Stimulated activated CD8-positive, alpha-beta memory T cell treated with anti-CD3 and anti-CD28 coated beads, Interleukin-7, amount 100 ng/mL, for 48 hours (primary cell): Measurements from ENCODE around the gene CSNK2A1.
"Not testable (repeated sequence)": the region's sequence is repeated elsewhere in the genome, so short reads cannot be mapped to it uniquely, and the experiment has no call there.

Experiments
- DNase-seq, 2 donors: peaks; one replicate each; pipeline ENCODE4 v3.0.0-alpha.2; 2020; ENCODE audit warnings: low read depth in 1 of 2; ENCODE audit errors: extremely low read depth in 1 of 2

The CSNK2A1 gene

GRCh38 chr20:536426-537010, 7.1 kb downstream of the CSNK2A1 start:
- DNase-seq: no peak

GRCh38 chr20:535958-536357, 7.6 kb downstream of the CSNK2A1 start:
- no peak for DNase-seq

- DNase-seq: no peak
These were observed 10.1 kb downstream of the CSNK2A1 start for GRCh38 chr20:533526-533925.

- no peak for DNase-seq
These were observed 11.1 kb downstream of the CSNK2A1 start for GRCh38 chr20:532530-532929.

GRCh38 chr20:531608-532007, 12.0 kb downstream of the CSNK2A1 start:
- no peak for DNase-seq

- DNase-seq: no peak
These were observed 13.3 kb downstream of the CSNK2A1 start for GRCh38 chr20:530321-530720.

GRCh38 chr20:528923-529604, 14.5 kb downstream of the CSNK2A1 start:
- peak in 1 of 2 donors; percentile 13 for DNase-seq

- DNase-seq: no peak
These were observed 16.1 kb downstream of the CSNK2A1 start for GRCh38 chr20:527571-527886.

GRCh38 chr20:521860-522259, 21.7 kb downstream of the CSNK2A1 start:
- DNase-seq: no peak

- DNase-seq: no peak
These were observed 23.6 kb downstream of the CSNK2A1 start for GRCh38 chr20:519999-520398.

GRCh38 chr20:517221-517620, 26.4 kb downstream of the CSNK2A1 start:
- no peak for DNase-seq

- DNase-seq: no peak
These were observed 26.8 kb downstream of the CSNK2A1 start for GRCh38 chr20:516799-517198.

GRCh38 chr20:515696-516095, 27.9 kb downstream of the CSNK2A1 start:
- DNase-seq: no peak

- DNase-seq: no peak
These were observed 30.2 kb downstream of the CSNK2A1 start for GRCh38 chr20:513429-513828.

- not testable (repeated sequence) for DNase-seq
These were observed 33.1 kb downstream of the CSNK2A1 start for GRCh38 chr20:510328-511057.

- not testable (repeated sequence) for DNase-seq
These were observed 35.2 kb downstream of the CSNK2A1 start for GRCh38 chr20:508364-508787.

GRCh38 chr20:507761-508332, 35.7 kb downstream of the CSNK2A1 start:
- DNase-seq: no peak

- no peak for DNase-seq
These were observed 36.4 kb downstream of the CSNK2A1 start for GRCh38 chr20:507006-507758.

- no peak for DNase-seq
These were observed 38.9 kb downstream of the CSNK2A1 start for GRCh38 chr20:504632-505075.

GRCh38 chr20:503048-503737, 40.4 kb downstream of the CSNK2A1 start:
- no peak for DNase-seq
